Smooth muscle cell of the pulmonary artery (primary cell): ENCODE results near the gene ARL14EP. TPM values are rescaled to one million over a fixed set of nuclear protein-coding genes. Genes with fewer than 3 reads are reported as not detected.

Experiments
- total RNA-seq: library from RNA; depleted of rRNA; stranded (reverse); fragments of >200 nt; gene quantifications from 2 replicates; pipeline ENCODE4 v1.2.3, GENCODE V29; 2014

ARL14EP gene
- total RNA-seq: 17.1 and 23.4 TPM in 2 replicates

DNA sequence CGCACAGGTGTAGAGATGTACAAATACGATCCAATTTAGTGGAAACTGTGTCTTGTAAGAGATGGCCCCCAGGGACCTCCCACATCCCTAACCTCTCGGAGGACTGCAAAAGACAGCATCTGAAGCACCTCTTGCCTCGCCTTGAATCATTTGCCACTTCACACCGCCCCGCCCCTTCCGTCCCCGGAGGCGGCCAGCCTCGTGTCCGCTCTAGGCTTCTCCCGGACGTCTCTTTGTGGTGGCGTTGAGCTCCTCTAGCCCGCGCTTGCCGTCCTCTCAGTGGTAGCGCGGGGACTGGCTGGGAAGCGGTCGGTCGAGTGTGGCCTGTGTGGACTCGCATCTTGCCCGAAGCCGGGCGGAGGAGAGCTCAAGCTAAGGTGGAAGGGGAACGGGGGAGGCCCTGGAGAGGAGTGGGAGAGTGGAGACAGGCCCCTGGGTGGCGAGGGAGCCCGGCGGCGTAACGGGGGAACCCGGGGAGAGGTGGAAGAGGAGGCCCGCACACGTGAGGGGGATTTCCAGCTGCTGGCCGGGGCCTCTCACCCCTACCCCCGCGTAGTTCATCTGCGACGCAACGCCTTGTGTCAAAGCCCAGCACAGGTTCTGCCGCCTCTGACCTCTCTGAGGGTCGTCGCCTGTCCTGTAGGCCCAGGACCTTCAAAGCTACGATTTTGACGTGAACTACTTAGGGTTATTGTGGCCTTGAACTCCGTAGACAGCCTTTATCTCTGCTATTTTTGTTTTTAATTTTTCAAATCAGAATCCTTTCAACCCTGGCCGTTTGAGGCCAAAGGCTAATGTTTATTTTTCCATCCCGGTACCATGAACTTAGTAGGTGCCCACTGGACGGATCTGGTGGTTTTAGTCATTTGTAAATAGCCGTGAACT lies at the start of gene ARL14EP:
Gene ARL14EP (plus strand): TSS at position 279 of the 885 bp plus-strand sequence. CDS start 7,845 bp downstream, outside the sequence.

Other genes with a start within 250 kb of the ARL14EP start
- not detected in 2 replicates for gene FSHB, start 92.1 kb upstream of the ARL14EP start, total RNA-seq